Activated CD4-positive, alpha-beta T cell treated with anti-CD3 and anti-CD28 coated beads, Interleukin-2, amount 50 U/mL, for 48 hours (primary cell): ENCODE results near the gene ATG5.

Experiments used
- DNase-seq, 2 experiments: peaks; one replicate each; pipeline ENCODE4 v3.0.0-alpha.2; 2020

The ATG5 gene

GRCh38 chr6:106149472-106150069 is 176.0 kb downstream of the ATG5 start:
- no peak for DNase-seq

- no peak for DNase-seq
Observed at GRCh38 chr6:106147476-106147875, 178.1 kb downstream of the ATG5 start.

GRCh38 chr6:106146852-106147351 is 178.7 kb downstream of the ATG5 start:
- no peak for DNase-seq

GRCh38 chr6:106145741-106146227 is 179.8 kb downstream of the ATG5 start:
- peak; percentile 47 to 56 for DNase-seq

GRCh38 chr6:106145144-106145543 is 180.4 kb downstream of the ATG5 start:
- no peak for DNase-seq

DNA sequence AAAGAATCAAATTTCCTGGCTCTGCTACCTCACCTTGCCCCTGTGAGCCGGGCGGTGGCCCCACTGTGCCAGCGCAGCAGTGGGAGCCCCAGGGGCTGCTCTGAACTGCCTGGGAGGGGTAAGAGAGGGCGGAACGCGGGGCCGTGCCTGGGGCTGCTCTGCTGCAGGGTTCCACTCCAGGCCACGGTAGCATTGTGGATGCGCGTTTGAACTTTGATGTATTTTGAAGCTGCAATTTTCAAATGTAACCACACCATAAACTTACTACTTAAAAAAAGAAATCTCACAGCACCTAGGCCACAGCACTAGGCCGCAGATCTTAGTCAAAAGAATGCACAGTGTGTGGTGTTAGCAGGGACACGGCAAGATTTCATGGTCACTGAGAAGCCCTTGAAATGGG is 181.9 kb downstream of the ATG5 start:
- no peak for DNase-seq

- DNase-seq = no peak
Observed at GRCh38 chr6:106142876-106143431, 182.6 kb downstream of the ATG5 start.

- DNase-seq = peak; percentile 59 to 65
Observed at GRCh38 chr6:106141441-106142237, 183.9 kb downstream of the ATG5 start.

GRCh38 chr6:106138151-106138550 is 187.4 kb downstream of the ATG5 start:
- DNase-seq = no peak

GRCh38 chr6:106136845-106137244 is 188.7 kb downstream of the ATG5 start:
- no peak for DNase-seq

DNA sequence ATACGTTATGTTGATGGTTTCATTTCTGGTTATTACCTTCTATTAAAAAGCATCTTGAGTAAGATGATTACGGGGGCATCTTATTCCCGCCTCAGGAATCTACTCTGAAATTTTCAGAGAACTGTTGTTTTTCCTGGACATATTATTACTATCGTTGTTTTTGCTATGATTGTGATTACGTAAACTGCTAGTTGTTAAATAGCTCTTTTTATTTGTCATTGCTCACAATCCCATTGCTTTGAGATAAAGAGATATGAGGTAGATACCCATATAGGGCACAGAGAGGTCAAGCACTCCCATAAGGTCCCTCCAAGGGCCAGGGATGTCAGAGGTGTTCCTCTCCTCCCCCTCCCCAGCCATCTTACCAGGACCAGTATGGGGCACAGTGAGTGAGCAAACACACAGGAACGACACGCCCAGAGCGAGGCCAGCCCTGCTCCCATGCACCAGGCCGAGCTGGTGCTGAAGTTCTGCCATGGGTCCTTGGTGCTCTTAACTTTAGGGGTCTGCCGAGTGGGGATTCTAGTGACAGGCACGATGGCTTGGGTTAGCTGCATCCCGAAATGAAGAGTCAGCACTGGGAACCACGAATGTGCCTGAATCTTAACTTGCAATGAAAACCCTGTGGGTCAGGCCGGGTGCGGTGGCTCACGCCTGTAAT is 189.5 kb downstream of the ATG5 start:
- DNase-seq = no peak

GRCh38 chr6:106134906-106135634 is 190.5 kb downstream of the ATG5 start:
- peak; percentile 26 to 44 for DNase-seq
